ENCODE data around the gene SRGAP3. TPM values are rescaled to one million over a fixed set of nuclear protein-coding genes. Genes with fewer than 3 reads are reported as not detected.

SRGAP3 gene
- total RNA-seq, 2 experiments from 2014 or later, result 1.2 to 1.5 TPM

GRCh38 chr3:9233814-9234600 is 15.4 kb downstream of the SRGAP3 start:
- ChIA-PET CTCF (interaction anchor here (0.6 to 1.3 kb wide), 2 partner anchors 16 to 490 kb away, joined by 3 to 7 read pairs; partner anchors contain the start of gene SRGAP3), POLR2A (no interaction called here)
- intact Hi-C loops (cut with DNase I, micrococcal nuclease), result no loop called here
- Mint-ChIP-seq H3K9me3 (ENCODE audit: low read depth) (no peaks in the 10 kb centered on the region), H3K36me3 (ENCODE audit: low read depth) (no peaks in the 10 kb centered on the region), H3K27ac (no peak overlapping the region), H3K4me1 (no peaks in the 10 kb centered on the region), H3K4me3 (no peak overlapping the region), H3K27me3 (no peaks in the 10 kb centered on the region)
- ATAC-seq (no peak), DNase-seq (no peak)

DNA sequence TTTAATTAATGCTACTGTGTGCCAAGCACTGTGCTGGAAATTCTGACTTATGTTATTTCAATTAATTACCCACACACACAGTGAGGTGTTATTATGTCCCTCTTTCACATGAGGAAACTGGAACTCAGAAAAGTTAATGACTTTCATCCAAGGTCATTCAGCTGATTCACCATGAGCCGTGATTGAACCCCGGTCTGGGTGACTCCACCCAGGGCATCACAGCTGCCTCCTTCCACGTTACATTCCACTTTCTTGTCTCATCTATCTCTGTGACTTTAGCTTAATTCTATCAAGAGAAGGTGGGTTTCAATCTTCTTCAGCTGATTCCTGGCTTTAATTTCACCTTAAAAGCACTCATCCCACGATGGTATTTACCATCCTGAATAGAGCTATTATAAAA is 16.3 kb downstream of the SRGAP3 start:
- Mint-ChIP-seq H3K27ac (no peak overlapping the region), H3K9me3 (ENCODE audit: low read depth) (no peaks in the 10 kb centered on the region), H3K4me3 (no peak overlapping the region), H3K36me3 (ENCODE audit: low read depth) (no peaks in the 10 kb centered on the region), H3K27me3 (no peaks in the 10 kb centered on the region), H3K4me1 (no peaks in the 10 kb centered on the region)
- DNase-seq (no peak), ATAC-seq (no peak)
- POLR2A ChIA-PET, result no interaction called here
- CTCF ChIA-PET, result interaction anchor here (0.6 to 1.3 kb wide), 2 partner anchors 17 to 207 kb away, joined by 3 to 7 read pairs; partner anchors contain the start of gene SRGAP3
- intact Hi-C loops (cut with DNase I, micrococcal nuclease), result no loop called here

DNA sequence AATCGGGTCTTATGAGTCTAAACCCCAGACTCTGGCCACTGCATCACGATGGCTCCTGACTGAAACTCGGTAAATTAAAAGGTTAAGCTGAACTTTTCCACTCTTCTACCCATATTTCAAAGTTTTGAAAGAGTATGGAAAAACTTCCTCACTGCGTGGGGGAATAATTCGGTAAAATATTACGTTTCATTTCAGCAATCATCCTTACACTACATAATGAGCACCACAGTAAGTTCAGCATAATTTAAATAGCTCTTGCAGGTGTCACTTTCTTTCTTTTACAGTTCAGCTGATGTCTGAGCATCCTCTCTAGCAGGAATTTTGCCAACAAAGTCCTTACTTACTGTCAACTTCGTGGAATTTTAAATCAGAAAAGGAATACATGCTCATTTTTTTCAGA is 17.5 kb downstream of the SRGAP3 start:
- POLR2A ChIA-PET, result no interaction called here
- ATAC-seq (no peak), DNase-seq (no peak)
- CTCF ChIA-PET, result interaction anchor here (1.0 kb wide), 1 partner anchor 71 kb away, joined by 4 read pairs; no protein-coding TSS in a partner anchor
- H3K4me3 Mint-ChIP-seq, result no peak overlapping the region
- H3K27ac Mint-ChIP-seq, result no peak overlapping the region
- no peaks in the 10 kb centered on the region for H3K4me1 Mint-ChIP-seq
- H3K9me3 Mint-ChIP-seq (ENCODE audit: low read depth), result no peaks in the 10 kb centered on the region
- no peaks in the 10 kb centered on the region for H3K27me3 Mint-ChIP-seq
- intact Hi-C loops (cut with DNase I, micrococcal nuclease), result no loop called here
- H3K36me3 Mint-ChIP-seq (ENCODE audit: low read depth), result no peaks in the 10 kb centered on the region

DNA sequence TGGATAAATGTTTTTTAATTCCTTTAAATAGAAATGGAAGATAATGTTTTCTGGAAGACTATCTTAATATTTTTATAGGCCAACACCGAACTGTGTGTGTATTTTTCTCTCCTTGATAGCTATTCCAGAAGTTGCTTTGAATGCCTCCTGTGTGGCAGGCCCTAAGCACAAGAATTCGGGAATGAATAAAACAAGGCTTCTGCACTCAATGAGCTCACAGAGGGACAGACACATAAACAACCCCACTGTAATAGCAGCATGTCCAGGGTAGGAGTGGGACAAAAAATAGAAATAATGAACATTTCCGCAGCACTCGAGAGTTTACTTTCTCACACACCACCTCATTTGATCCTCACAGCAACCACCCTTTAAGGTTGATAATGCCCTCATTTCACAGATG is 18.0 kb downstream of the SRGAP3 start:
- no peak for DNase-seq
- Mint-ChIP-seq H3K27ac (no peak overlapping the region), H3K9me3 (ENCODE audit: low read depth) (no peaks in the 10 kb centered on the region), H3K4me1 (no peaks in the 10 kb centered on the region), H3K4me3 (no peak overlapping the region), H3K27me3 (no peaks in the 10 kb centered on the region), H3K36me3 (ENCODE audit: low read depth) (no peaks in the 10 kb centered on the region)
- ATAC-seq, result no peak
- intact Hi-C loops (cut with DNase I, micrococcal nuclease), result no loop called here
- ChIA-PET CTCF (interaction anchor here (1.0 kb wide), 1 partner anchor 71 kb away, joined by 4 read pairs; no protein-coding TSS in a partner anchor), POLR2A (no interaction called here)

DNA sequence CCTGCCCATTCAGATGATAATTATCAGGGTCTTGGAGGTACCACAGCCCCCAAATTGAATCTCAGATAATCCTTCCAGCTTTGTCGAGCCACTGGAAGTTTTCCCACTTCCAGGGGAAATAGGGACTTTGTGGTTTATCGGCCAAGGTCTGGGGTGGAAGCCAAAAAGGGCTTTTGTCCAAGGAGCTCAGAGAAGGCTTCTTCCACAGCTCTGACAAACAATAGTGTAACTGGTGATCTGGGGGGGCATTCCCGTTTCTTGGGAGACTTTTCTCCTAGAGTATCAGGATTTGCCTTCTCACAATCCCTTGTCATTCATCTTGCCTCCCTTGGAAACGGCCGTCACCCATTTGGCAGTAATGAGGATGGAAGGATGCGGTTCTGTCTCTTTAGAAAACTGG is 18.4 kb downstream of the SRGAP3 start:
- ChIA-PET CTCF (no interaction called here), POLR2A (no interaction called here)
- no peak for ATAC-seq
- no peaks in the 10 kb centered on the region for H3K27me3 Mint-ChIP-seq
- H3K4me1 Mint-ChIP-seq, result no peaks in the 10 kb centered on the region
- no peaks in the 10 kb centered on the region for H3K36me3 Mint-ChIP-seq (ENCODE audit: low read depth)
- no peak for DNase-seq
- intact Hi-C loops (cut with DNase I, micrococcal nuclease), result no loop called here
- H3K4me3 Mint-ChIP-seq, result no peak overlapping the region
- no peak overlapping the region for H3K27ac Mint-ChIP-seq
- no peaks in the 10 kb centered on the region for H3K9me3 Mint-ChIP-seq (ENCODE audit: low read depth)

GRCh38 chr3:9230596-9230995 is 18.9 kb downstream of the SRGAP3 start:
- ATAC-seq (no peak), DNase-seq (no peak)
- no peaks in the 10 kb centered on the region for H3K36me3 Mint-ChIP-seq (ENCODE audit: low read depth)
- no peaks in the 10 kb centered on the region for H3K9me3 Mint-ChIP-seq (ENCODE audit: low read depth)
- no peaks in the 10 kb centered on the region for H3K27me3 Mint-ChIP-seq
- intact Hi-C loops (cut with DNase I, micrococcal nuclease), result no loop called here
- ChIA-PET CTCF (no interaction called here), POLR2A (no interaction called here)
- H3K27ac Mint-ChIP-seq, result no peak overlapping the region
- no peaks in the 10 kb centered on the region for H3K4me1 Mint-ChIP-seq
- no peak overlapping the region for H3K4me3 Mint-ChIP-seq

- DNase-seq, result no peak
- CTCF ChIA-PET, result no interaction called here
Observed at GRCh38 chr3:9229879-9230278, 19.6 kb downstream of the SRGAP3 start.

GRCh38 chr3:9229325-9229724 is 20.1 kb downstream of the SRGAP3 start:
- no peaks in the 10 kb centered on the region for H3K36me3 Mint-ChIP-seq (ENCODE audit: low read depth)
- ChIA-PET POLR2A (no interaction called here), CTCF (no interaction called here)
- H3K27ac Mint-ChIP-seq, result no peak overlapping the region
- no peaks in the 10 kb centered on the region for H3K27me3 Mint-ChIP-seq
- ATAC-seq (no peak), DNase-seq (no peak)
- intact Hi-C loops (cut with DNase I, micrococcal nuclease), result no loop called here
- no peaks in the 10 kb centered on the region for H3K9me3 Mint-ChIP-seq (ENCODE audit: low read depth)
- H3K4me1 Mint-ChIP-seq, result peaks cover 5% of the 10 kb centered on the region
- no peak overlapping the region for H3K4me3 Mint-ChIP-seq

More at GRCh38 chr3:9229879-9230278, 19.6 kb downstream of the SRGAP3 start:
- no peak for ATAC-seq
- intact Hi-C loops (cut with DNase I, micrococcal nuclease), result no loop called here
- POLR2A ChIA-PET, result no interaction called here
- Mint-ChIP-seq H3K4me3 (no peak overlapping the region), H3K9me3 (ENCODE audit: low read depth) (no peaks in the 10 kb centered on the region), H3K36me3 (ENCODE audit: low read depth) (no peaks in the 10 kb centered on the region), H3K27me3 (no peaks in the 10 kb centered on the region), H3K4me1 (no peaks in the 10 kb centered on the region), H3K27ac (no peak overlapping the region)

DNA sequence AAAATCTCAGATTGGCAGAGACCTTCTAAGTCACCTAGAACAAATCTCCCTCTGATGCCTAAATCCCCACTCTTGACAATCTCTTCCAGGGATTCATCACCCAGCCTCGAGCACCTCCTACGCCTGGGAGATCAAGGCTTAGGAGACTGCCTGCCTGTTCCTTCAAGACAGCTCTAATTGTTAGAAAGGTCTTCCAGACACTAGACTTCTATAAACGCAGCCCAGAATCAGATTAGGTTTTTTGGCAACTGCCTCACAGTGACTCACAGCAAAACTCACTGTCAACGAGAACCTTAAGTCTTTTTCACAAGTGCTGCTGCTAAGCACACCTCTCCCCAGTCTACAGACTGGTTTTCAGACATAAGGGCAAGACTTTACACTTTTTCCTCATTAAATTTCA is 23.1 kb downstream of the SRGAP3 start:
- intact Hi-C loops (cut with DNase I, micrococcal nuclease), result no loop called here
- Mint-ChIP-seq H3K27me3 (no peaks in the 10 kb centered on the region), H3K27ac (no peak overlapping the region), H3K4me1 (peaks cover 11% of the 10 kb centered on the region), H3K4me3 (no peak overlapping the region), H3K36me3 (ENCODE audit: low read depth) (no peaks in the 10 kb centered on the region), H3K9me3 (ENCODE audit: low read depth) (no peaks in the 10 kb centered on the region)
- ChIA-PET POLR2A (no interaction called here), CTCF (interaction anchor here (0.7 kb wide), 1 partner anchor 324 kb away, joined by 3 read pairs; no protein-coding TSS in a partner anchor)
- ATAC-seq (no peak), DNase-seq (no peak)

DNA sequence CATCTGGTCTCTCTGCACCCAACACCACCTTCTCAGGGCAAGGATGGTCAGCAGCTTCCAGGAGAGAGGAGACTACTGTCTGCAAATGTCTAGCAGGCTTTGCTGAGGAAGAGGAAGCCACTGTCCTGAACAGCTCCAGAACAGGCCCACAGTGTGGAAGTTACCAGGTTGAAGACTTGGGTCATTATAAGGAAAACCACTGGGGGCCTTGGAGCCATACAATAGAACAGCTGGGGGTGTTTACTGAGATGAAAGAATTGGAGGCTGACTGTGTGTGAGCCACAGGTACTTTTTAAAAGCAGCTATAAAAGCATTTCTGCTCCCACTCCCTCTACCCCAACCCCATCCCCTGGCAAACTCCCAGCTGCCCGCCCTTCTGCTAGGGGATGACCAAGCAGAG is 24.2 kb downstream of the SRGAP3 start:
- ChIA-PET CTCF (interaction anchor here (0.6 to 1.4 kb wide), 4 partner anchors 77 to 312 kb away, joined by 3 to 8 read pairs (median 5); no protein-coding TSS in a partner anchor), POLR2A (no interaction called here)
- H3K4me3 Mint-ChIP-seq, result no peak overlapping the region
- ATAC-seq (no peak), DNase-seq (no peak)
- H3K36me3 Mint-ChIP-seq (ENCODE audit: low read depth), result no peaks in the 10 kb centered on the region
- peaks cover 11% of the 10 kb centered on the region for H3K4me1 Mint-ChIP-seq
- no peaks in the 10 kb centered on the region for H3K27me3 Mint-ChIP-seq
- intact Hi-C loops (cut with DNase I, micrococcal nuclease), result loop anchor here in 1 of 2 experiments (2.0 kb wide), 1 partner anchor 78 kb away; no protein-coding TSS in a partner anchor
- H3K9me3 Mint-ChIP-seq (ENCODE audit: low read depth), result no peaks in the 10 kb centered on the region
- no peak overlapping the region for H3K27ac Mint-ChIP-seq

DNA sequence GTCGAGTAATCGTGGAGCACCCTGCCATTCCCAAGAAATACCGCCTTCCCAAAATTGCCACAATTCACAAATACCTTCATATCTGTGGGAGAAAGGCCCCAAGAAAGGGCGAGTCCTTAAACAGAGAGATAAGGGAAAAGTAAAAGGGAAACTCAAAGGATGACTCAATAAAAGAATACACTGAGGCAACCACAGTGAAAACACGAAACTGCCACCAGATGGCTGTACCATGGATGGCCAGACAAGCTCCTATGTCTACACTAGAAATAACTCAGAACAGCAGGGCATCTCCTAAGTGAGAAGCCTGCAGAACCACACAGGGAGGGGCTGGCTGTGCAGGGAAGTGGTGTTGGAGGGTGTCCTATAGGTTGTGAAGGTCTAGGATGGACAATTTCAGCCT is 25.0 kb downstream of the SRGAP3 start:
- intact Hi-C loops (cut with DNase I, micrococcal nuclease), result loop anchor here in 1 of 2 experiments (1.0 to 2.0 kb wide), 2 partner anchors 56 to 78 kb away; no protein-coding TSS in a partner anchor
- Mint-ChIP-seq H3K4me1 (peaks cover 11% of the 10 kb centered on the region), H3K27ac (peak overlapping the region; percentile 52), H3K9me3 (ENCODE audit: low read depth) (no peaks in the 10 kb centered on the region), H3K4me3 (no peak overlapping the region), H3K27me3 (no peaks in the 10 kb centered on the region), H3K36me3 (ENCODE audit: low read depth) (no peaks in the 10 kb centered on the region)
- peak; percentile 67 for DNase-seq
- POLR2A ChIA-PET, result no interaction called here
- ATAC-seq, result peak; percentile 96
- CTCF ChIA-PET, result interaction anchor here (0.7 to 1.4 kb wide), 4 partner anchors 25 to 236 kb away, joined by 3 to 8 read pairs (median 5); partner anchors contain the start of gene SRGAP3

- ATAC-seq, result no peak
- CTCF ChIA-PET, result interaction anchor here (1.1 kb wide), 1 partner anchor 26 kb away, joined by 4 read pairs; the partner anchor contains the start of gene SRGAP3
- DNase-seq, result no peak
- H3K27ac Mint-ChIP-seq, result no peak overlapping the region
- no peaks in the 10 kb centered on the region for H3K36me3 Mint-ChIP-seq (ENCODE audit: low read depth)
- H3K9me3 Mint-ChIP-seq (ENCODE audit: low read depth), result no peaks in the 10 kb centered on the region
- POLR2A ChIA-PET, result no interaction called here
- no peak overlapping the region for H3K4me3 Mint-ChIP-seq
- intact Hi-C loops (cut with DNase I, micrococcal nuclease), result loop anchor here in 1 of 2 experiments (1.0 to 2.0 kb wide), 2 partner anchors 55 to 79 kb away; no protein-coding TSS in a partner anchor
- peaks cover 11% of the 10 kb centered on the region for H3K4me1 Mint-ChIP-seq
- H3K27me3 Mint-ChIP-seq, result no peaks in the 10 kb centered on the region
Observed at GRCh38 chr3:9223672-9224071, 25.8 kb downstream of the SRGAP3 start.

Data from activated CD4-positive, alpha-beta T cell treated with anti-CD3 and anti-CD28 coated beads for 36 hours (primary cell).